GM12873 (cell line): Measurements from ENCODE around the gene KIF6.

Experiments
- CTCF ChIP-seq: IDR thresholded peaks from 2 replicates; pipeline ENCODE4 v1.5.1; 2012; ENCODE audit warnings: low read depth, mild to moderate bottlenecking, moderate library complexity, low read length, control low read depth; ENCODE audit not compliant: insufficient read depth; ENCODE audit errors: missing control alignments

Gene KIF6

GRCh38 chr6:39333644-39334438 is 391.4 kb downstream of the KIF6 start:
- no peak for TF ChIP-seq CTCF

- TF ChIP-seq CTCF = no peak
These were observed 394.7 kb downstream of the KIF6 start for GRCh38 chr6:39330476-39330875.

- no peak for TF ChIP-seq CTCF
These were observed 395.2 kb downstream of the KIF6 start for GRCh38 chr6:39330057-39330456.

GRCh38 chr6:39328066-39328465 is 397.1 kb downstream of the KIF6 start:
- no peak for TF ChIP-seq CTCF

- TF ChIP-seq CTCF = no peak
These were observed 397.7 kb downstream of the KIF6 start for GRCh38 chr6:39327507-39327906.

- TF ChIP-seq CTCF = no peak
These were observed 402.8 kb downstream of the KIF6 start, which contains the start of gene KCNK16 for GRCh38 chr6:39322306-39322850. Gene KCNK16 (minus strand): TSS chr6:39322702. CDS start chr6:39322540, 162 bp downstream.

GRCh38 chr6:39321761-39322160 is 403.4 kb downstream of the KIF6 start:
- TF ChIP-seq CTCF = no peak
